Neural progenitor cell (in vitro differentiated cells): ENCODE results near the gene CLEC7A. TPM values are rescaled to one million over a fixed set of nuclear protein-coding genes. Genes with fewer than 3 reads are reported as not detected.

ENCODE experiments used
- DNase-seq: peaks from one replicate; pipeline ENCODE4 v3.0.0-alpha.2; 2016; ENCODE audit warnings: low spot score
- H2AFZ ChIP-seq: fragments of 200-600 bp; sonication (generic); replicated peaks from 2 replicates; pipeline ENCODE4 v1.6.1; 2016; ENCODE audit warnings: antibody characterized with exemption
- H3F3A ChIP-seq: fragments of 200-600 bp; sonication (generic); 2 replicates; pipeline ENCODE4 v1.6.1; 2016; ENCODE audit warnings: antibody characterized with exemption, low read depth
- H3K27ac ChIP-seq: fragments of 200-600 bp; sonication (generic); 2 replicates; pipeline ENCODE4 v1.5.1; 2016; ENCODE audit warnings: mild to moderate bottlenecking
- H3K27me3 ChIP-seq: fragments of 200-600 bp; sonication (generic); 2 replicates; pipeline ENCODE4 v1.6.1; 2016; ENCODE audit warnings: mild to moderate bottlenecking, moderate library complexity
- H3K36me3 ChIP-seq: fragments of 200-600 bp; sonication (generic); 2 replicates; pipeline ENCODE4 v1.5.1; 2016
- H3K4me1 ChIP-seq: fragments of 200-600 bp; sonication (generic); 2 replicates; pipeline ENCODE4 v1.6.1; 2016; ENCODE audit warnings: mixed run types
- H3K4me2 ChIP-seq: fragments of 200-600 bp; sonication (generic); 2 replicates; pipeline ENCODE4 v1.6.1; 2016
- H3K4me3 ChIP-seq: fragments of 200-600 bp; sonication (generic); 2 replicates; pipeline ENCODE4 v1.5.1; 2016
- H3K79me2 ChIP-seq: fragments of 200-600 bp; sonication (generic); 2 replicates; pipeline ENCODE4 v1.6.1; 2016; ENCODE audit warnings: low read depth
- H3K9ac ChIP-seq: fragments of 200-600 bp; sonication (generic); 2 replicates; pipeline ENCODE4 v1.6.1; 2016
- H3K9me3 ChIP-seq: fragments of 200-600 bp; sonication (generic); 2 replicates; pipeline ENCODE4 v1.5.1; 2016; ENCODE audit warnings: low read depth
- H4K20me1 ChIP-seq: fragments of 200-600 bp; sonication (generic); 2 replicates; pipeline ENCODE4 v1.6.1; 2016; ENCODE audit warnings: low read depth
- H3K27ac Mint-ChIP-seq: 3 replicates; pipeline ENCODE4 v1.8.0; 2021; ENCODE audit warnings: mixed read lengths
- H3K27me3 Mint-ChIP-seq: 2 replicates; pipeline ENCODE4 v1.8.0; 2022; ENCODE audit warnings: low read depth, mild to moderate bottlenecking, inconsistent platforms, moderate library complexity, mixed read lengths; ENCODE audit not compliant: insufficient read depth
- H3K36me3 Mint-ChIP-seq: 3 replicates; pipeline ENCODE4 v1.8.0; 2021; ENCODE audit warnings: mixed read lengths
- H3K4me1 Mint-ChIP-seq: 3 replicates; pipeline ENCODE4 v1.8.0; 2021; ENCODE audit warnings: mixed read lengths
- H3K4me3 Mint-ChIP-seq: 3 replicates; pipeline ENCODE4 v1.8.0; 2021; ENCODE audit warnings: mild to moderate bottlenecking, moderate library complexity, mixed read lengths
- H3K9me3 Mint-ChIP-seq: 3 replicates; pipeline ENCODE4 v1.8.0; 2020; ENCODE audit warnings: mixed read lengths
- CTCF ChIP-seq: fragments of 200-600 bp; sonication (generic); IDR thresholded peaks from 2 replicates; pipeline ENCODE4 v1.5.1; 2017; ENCODE audit warnings: antibody characterized with exemption, mild to moderate bottlenecking
- EZH2 ChIP-seq: fragments of 200-600 bp; sonication (generic); IDR thresholded peaks from 2 replicates; pipeline ENCODE4 v1.6.1; 2017; ENCODE audit warnings: antibody characterized with exemption, mild to moderate bottlenecking, moderate library complexity
- EZH2phosphoT487 ChIP-seq: fragments of 200-600 bp; sonication (generic); IDR thresholded peaks from 2 replicates; pipeline ENCODE4 v1.6.1; 2017; ENCODE audit warnings: antibody characterized with exemption
- total RNA-seq: library from RNA; depleted of rRNA; stranded (reverse); fragments of >200 nt; gene quantifications from 2 replicates; pipeline ENCODE4 v1.2.3, GENCODE V29; 2015; ENCODE audit warnings: low replicate concordance

CLEC7A gene
- total RNA-seq, 1 donor from 2014 or later: not detected

DNA sequence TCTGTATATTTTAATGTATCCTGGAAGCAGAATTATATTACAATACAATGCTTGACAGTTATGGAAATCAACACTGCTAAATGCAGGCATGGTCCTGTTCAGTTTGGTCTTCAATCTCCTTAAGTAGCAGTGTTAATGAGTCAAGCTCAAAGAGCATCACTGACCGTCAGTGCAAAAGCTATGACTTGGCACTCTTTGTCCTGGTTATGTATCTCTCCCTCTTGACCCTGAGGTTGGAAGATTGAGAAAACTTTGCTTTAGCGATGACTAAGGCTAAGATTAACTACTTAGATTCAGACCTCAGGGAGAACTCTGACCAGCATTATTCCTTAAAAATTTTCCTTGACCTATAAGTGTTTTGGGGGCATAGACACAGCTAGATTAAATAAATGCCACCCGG lies 10.9 kb downstream of the CLEC7A start:
- no peaks in the 10 kb centered on the region for H3F3A ChIP-seq
- H3K4me3 Mint-ChIP-seq: no peak overlapping the region
- no peak for DNase-seq
- no peak overlapping the region for H3K27ac Mint-ChIP-seq
- H3K4me2 ChIP-seq: no peak overlapping the region
- H3K9me3 ChIP-seq: no peaks in the 10 kb centered on the region
- no peaks in the 10 kb centered on the region for H3K36me3 ChIP-seq
- no peaks in the 10 kb centered on the region for H3K4me1 Mint-ChIP-seq
- no peak overlapping the region for H3K4me3 ChIP-seq
- H3K27ac ChIP-seq: no peak overlapping the region
- no peaks in the 10 kb centered on the region for H3K9me3 Mint-ChIP-seq
- H3K9ac ChIP-seq: no peak overlapping the region
- no peaks in the 10 kb centered on the region for H4K20me1 ChIP-seq
- H3K27me3 Mint-ChIP-seq: no peaks in the 10 kb centered on the region
- no peaks in the 10 kb centered on the region for H3K79me2 ChIP-seq
- no peaks in the 10 kb centered on the region for H3K36me3 Mint-ChIP-seq
- no peaks in the 10 kb centered on the region for H3K4me1 ChIP-seq
- H3K27me3 ChIP-seq: no peaks in the 10 kb centered on the region
- TF ChIP-seq CTCF: no peak
- no peak for TF ChIP-seq EZH2
- TF ChIP-seq EZH2phosphoT487: no peak
- H2AFZ ChIP-seq: no peak overlapping the region

- Histone ChIP-seq H3K4me3 (no peak overlapping the region), H3K79me2 (no peaks in the 10 kb centered on the region), H3K9me3 (no peaks in the 10 kb centered on the region), H3F3A (no peaks in the 10 kb centered on the region), H4K20me1 (no peaks in the 10 kb centered on the region), H3K27me3 (no peaks in the 10 kb centered on the region), H3K4me2 (no peak overlapping the region), H3K27ac (no peak overlapping the region), H3K9ac (no peak overlapping the region), H2AFZ (no peak overlapping the region), H3K36me3 (no peaks in the 10 kb centered on the region), H3K4me1 (no peaks in the 10 kb centered on the region)
- TF ChIP-seq EZH2phosphoT487: no peak
- no peak for TF ChIP-seq EZH2
- TF ChIP-seq CTCF: no peak
- no peaks in the 10 kb centered on the region for H3K36me3 Mint-ChIP-seq
- no peak overlapping the region for H3K27ac Mint-ChIP-seq
- DNase-seq: no peak
- peaks cover 4% of the 10 kb centered on the region for H3K9me3 Mint-ChIP-seq
- no peaks in the 10 kb centered on the region for H3K4me1 Mint-ChIP-seq
- no peak overlapping the region for H3K4me3 Mint-ChIP-seq
- H3K27me3 Mint-ChIP-seq: peaks cover 2% of the 10 kb centered on the region
Observed at GRCh38 chr12:10115890-10116289, 14.1 kb downstream of the CLEC7A start.

DNA sequence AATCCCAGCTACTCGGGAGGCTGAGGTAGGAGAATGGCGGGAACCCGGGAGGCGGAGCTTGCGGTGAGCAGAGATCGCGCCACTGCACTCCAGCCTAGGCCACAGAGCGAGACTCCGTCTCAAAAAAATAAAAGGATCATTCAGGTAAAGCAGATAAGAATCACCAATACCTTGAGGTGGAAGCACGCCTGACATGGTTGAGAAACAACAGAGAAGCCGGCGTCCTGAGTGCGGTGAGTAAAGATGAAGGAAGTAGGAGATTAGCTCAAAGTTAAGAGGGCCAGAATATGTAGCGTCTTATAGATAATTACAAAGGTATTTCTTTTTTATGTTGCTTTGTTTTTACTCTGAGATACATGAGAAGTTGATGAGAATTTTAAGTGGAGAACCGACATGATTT lies 14.7 kb downstream of the CLEC7A start:
- H3K27me3 Mint-ChIP-seq: peaks cover 2% of the 10 kb centered on the region
- no peaks in the 10 kb centered on the region for H3K36me3 Mint-ChIP-seq
- H3K4me1 Mint-ChIP-seq: no peaks in the 10 kb centered on the region
- no peaks in the 10 kb centered on the region for H4K20me1 ChIP-seq
- H3K79me2 ChIP-seq: no peaks in the 10 kb centered on the region
- no peak overlapping the region for H3K27ac Mint-ChIP-seq
- H3K36me3 ChIP-seq: no peaks in the 10 kb centered on the region
- DNase-seq: no peak
- no peak overlapping the region for H3K4me3 Mint-ChIP-seq
- no peak overlapping the region for H3K27ac ChIP-seq
- H3K4me2 ChIP-seq: no peak overlapping the region
- no peak for TF ChIP-seq EZH2phosphoT487
- no peak for TF ChIP-seq CTCF
- no peak for TF ChIP-seq EZH2
- H3K27me3 ChIP-seq: no peaks in the 10 kb centered on the region
- H3K9ac ChIP-seq: no peak overlapping the region
- H3K9me3 Mint-ChIP-seq: peaks cover 6% of the 10 kb centered on the region
- no peaks in the 10 kb centered on the region for H3K4me1 ChIP-seq
- H3K9me3 ChIP-seq: no peaks in the 10 kb centered on the region
- H3F3A ChIP-seq: no peaks in the 10 kb centered on the region
- H3K4me3 ChIP-seq: no peak overlapping the region
- no peak overlapping the region for H2AFZ ChIP-seq

DNA sequence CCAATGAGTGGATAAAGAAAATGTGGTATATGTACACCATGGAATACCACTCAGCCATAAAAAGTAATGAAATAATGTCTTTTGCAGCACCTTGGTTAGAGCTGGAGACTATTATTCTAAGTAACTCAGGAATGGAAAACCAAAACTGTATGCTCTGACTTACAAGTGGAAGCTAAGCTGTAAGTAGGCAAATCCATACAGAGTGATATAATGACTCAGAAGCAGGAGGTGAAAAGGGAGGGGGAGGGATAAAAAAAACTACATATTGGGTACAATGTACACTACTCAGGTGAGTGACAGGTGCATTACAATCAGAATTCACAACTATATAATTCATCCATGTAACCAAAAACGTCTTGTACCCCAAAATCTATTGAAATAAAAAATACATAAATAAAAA lies 16.1 kb downstream of the CLEC7A start:
- no peaks in the 10 kb centered on the region for H3F3A ChIP-seq
- H3K4me2 ChIP-seq: no peak overlapping the region
- peaks cover 2% of the 10 kb centered on the region for H3K27me3 Mint-ChIP-seq

More for the DNA sequence above, 16.1 kb downstream of the CLEC7A start:
- Mint-ChIP-seq H3K4me3 (no peak overlapping the region), H3K4me1 (no peaks in the 10 kb centered on the region), H3K36me3 (no peaks in the 10 kb centered on the region), H3K9me3 (peaks cover 6% of the 10 kb centered on the region), H3K27ac (no peak overlapping the region)
- Histone ChIP-seq H3K4me3 (no peak overlapping the region), H3K79me2 (no peaks in the 10 kb centered on the region), H3K4me1 (no peaks in the 10 kb centered on the region), H3K36me3 (no peaks in the 10 kb centered on the region), H3K9ac (no peak overlapping the region), H2AFZ (no peak overlapping the region), H3K9me3 (no peaks in the 10 kb centered on the region), H3K27ac (no peak overlapping the region), H3K27me3 (no peaks in the 10 kb centered on the region), H4K20me1 (no peaks in the 10 kb centered on the region)
- no peak for TF ChIP-seq EZH2phosphoT487
- TF ChIP-seq CTCF: no peak
- TF ChIP-seq EZH2: no peak
- no peak for DNase-seq
